ENCODE results near the gene TCF15. TPM values are rescaled to one million over a fixed set of nuclear protein-coding genes. Genes with fewer than 3 reads are reported as not detected.

The TCF15 gene
- total and polyA plus RNA-seq, 2 of the 13 experiments (the other 11 are each of a cell fraction or from before 2014, with no cell fraction given) = not detected

- peak; percentile 100 for TF ChIP-seq CTCF (CRISPR knock-in tag; IDR thresholded peaks at IDR 0.05)
- no peak for TF ChIP-seq SRSF4 (IDR thresholded peaks at IDR 0.05; ENCODE audit: low read depth, low read length, poor library complexity, severe bottlenecking)
- no peak for TF ChIP-seq GLMP (CRISPR knock-in tag; IDR thresholded peaks at IDR 0.05; ENCODE audit: borderline replicate concordance)
- TF ChIP-seq IRF9 (CRISPR knock-in tag; IDR thresholded peaks at IDR 0.05; ENCODE audit: borderline replicate concordance) = peak; percentile 68; the same call in 1 of the 2 replicates
- peak; percentile 84; the same call in 1 of the 2 replicates for TF ChIP-seq ERF (CRISPR knock-in tag; IDR thresholded peaks at IDR 0.05)
- peak; percentile 44; the same call in 1 of the 2 replicates for TF ChIP-seq ZBTB33 (CRISPR knock-in tag; IDR thresholded peaks at IDR 0.05)
- peak; percentile 63; the same call in 1 of the 2 replicates for TF ChIP-seq ZNF142 (CRISPR knock-in tag; IDR thresholded peaks at IDR 0.05)
- no peak; the same call in 1 of the 2 replicates for TF ChIP-seq ZBTB44 (CRISPR knock-in tag; IDR thresholded peaks at IDR 0.05)
- no peak for TF ChIP-seq ATF3 (CRISPR knock-in tag; IDR thresholded peaks at IDR 0.05)
- peak; percentile 92 for TF ChIP-seq SALL1 (CRISPR knock-in tag; IDR thresholded peaks at IDR 0.05)
- peak; percentile 93 for TF ChIP-seq ZNF619 (CRISPR knock-in tag; IDR thresholded peaks at IDR 0.05)
- no peak for TF ChIP-seq MBD4 (IDR thresholded peaks at IDR 0.05; ENCODE audit: borderline replicate concordance, low read length)
- no peak for TF ChIP-seq RFX3 (CRISPR knock-in tag; IDR thresholded peaks at IDR 0.05)
Observed at GRCh38 chr20:645318-646106, 35.4 kb upstream of the TCF15 start (continued).

All from HepG2 (cell line).